Heart left ventricle (tissue), 16 donors: ENCODE measurements around the gene ZNF101. TPM values are rescaled to one million over a fixed set of nuclear protein-coding genes. Genes with fewer than 3 reads are reported as not detected.

ENCODE experiments used
- ATAC-seq, 4 donors: fragments of 200-7000 bp; cut with Tn5 transposase; one replicate each; pipeline ENCODE4 v1.9.1; 2020 to 2022; ENCODE audit warnings: moderate library complexity in 4 of 4, mild to moderate bottlenecking in 3 of 4, moderate number of reproducible peaks in 1 of 4
- DNase-seq, 5 donors: peaks; one replicate each; pipeline ENCODE4 v3.0.0-alpha.2; 2020
- H3K27ac ChIP-seq, 12 donors: fragments of 200-600 bp; sonication (generic) in 4 of 12; one replicate each; pipeline versions ENCODE4 v1.5.0 to v1.8.0; 2016 to 2022; ENCODE audit warnings: mild to moderate bottlenecking in 2 of 12
- H3K27me3 ChIP-seq, 9 donors: fragments of 200-600 bp; sonication (generic) in 2 of 9; one replicate each; pipeline versions ENCODE4 v1.5.1 to v1.8.0; 2016 to 2022; ENCODE audit warnings: mild to moderate bottlenecking in 3 of 9
- H3K36me3 ChIP-seq, 9 donors: fragments of 200-600 bp; sonication (generic) in 2 of 9; one replicate each; pipeline versions ENCODE4 v1.5.0 to v1.8.0; 2018 to 2022; ENCODE audit warnings: mild to moderate bottlenecking in 2 of 9
- H3K4me1 ChIP-seq, 12 donors: fragments of 200-600 bp; sonication (generic) in 4 of 12; one replicate each; pipeline versions ENCODE4 v1.5.0 to v1.8.0; 2016 to 2022; ENCODE audit warnings: mild to moderate bottlenecking in 3 of 12
- H3K4me3 ChIP-seq, 12 donors: fragments of 200-600 bp; sonication (generic) in 4 of 12; one replicate each; pipeline versions ENCODE4 v1.5.0 to v1.8.0; 2017 to 2022; ENCODE audit warnings: mild to moderate bottlenecking in 9 of 12, moderate library complexity in 4 of 12
- H3K9me3 ChIP-seq, 12 donors: fragments of 200-600 bp; sonication (generic) in 4 of 12; one replicate each; pipeline versions ENCODE4 v1.5.0 to v1.8.0; 2016 to 2022; ENCODE audit warnings: mild to moderate bottlenecking in 1 of 12
- CTCF ChIP-seq, 12 donors: fragments of 200-600 bp; sonication (generic) in 4 of 12; IDR thresholded peaks; one replicate each; pipeline versions ENCODE4 v1.5.0 to v1.8.0; 2018 to 2022; ENCODE audit warnings: antibody characterized with exemption in 12 of 12, mild to moderate bottlenecking in 5 of 12
- POLR2A ChIP-seq, 2 donors: fragments of 450-650 bp; IDR thresholded peaks; one replicate each; pipeline ENCODE4 v1.6.1; 2017; ENCODE audit warnings: antibody characterized with exemption in 2 of 2, mild to moderate bottlenecking in 2 of 2, moderate library complexity in 2 of 2
- WGBS, 4 donors: extraction: QIAGEN DNeasy Blood & Tissue Kit in 2 of 4; methylation state at CpG; one replicate each; pipeline versions ENCODE4 v1.1.5 to v1.1.7; 2013 to 2018; 5-methylcytosine and 5-hydroxymethylcytosine counted together
- intact Hi-C, 10 donors: fragments of 100-400 bp; cut with DNase I; formaldehyde crosslinking; loops; one replicate each; pipeline versions ENCODE4 v1.11.1 to v1.14.2; 2022
- polyA plus RNA-seq, 2 donors: library from polyadenylated mRNA; stranded (reverse); fragments of 200-250 nt; gene quantifications; one replicate each; pipeline ENCODE4 v1.2.3, GENCODE V29; 2013
- total RNA-seq, 9 donors: library from RNA; depleted of rRNA in 2 of 9; stranded (reverse); fragments of >200 nt in 2 of 9; fragmentation: NEBNext Ultra II Directional in 3 of 9; extraction: Animal tissue kit (Norgen Biotek cat#: 25700) in 3 of 9; gene quantifications; one replicate each; pipeline versions ENCODE4 v1.1.0 to v1.2.4, GENCODE V29; 2016 to 2023
- donor health status: ischemic (EF 13 %, LVEDD 7.1; RV severe dilation, severe dysfunction).
- donor health status: healthy with polysubstance abuse.
- donor health status: DM: no; HTN: yes; CAD: no.
- donor health status: DM: no; HTN: no; CAD: no.
- donor health status: ischemic (EF 25% LVEDD 6.9; RV normal size, moderate dysfunction).
- donor health status: ischemic (EF 25% LVEDD 5.7; RV mildly dilated, moderate dysfunction).
- donor health status: healthy.
- donor health status: DM: yes; HTN: yes; CAD: no.
- donor health status: ischemic (EF 35%, LVEDD 5.7; RV mildly dilated, moderate dysfunction).
- donor health status: nonischemic (EF 11% LVEDD 7.7; RV severe dilation, severe dysfunction).
- donor health status: DM: yes; HTN: yes; CAD: no.
- donor health status: PGD.
- donor health status: ischemic (EF 29% LVEDD 5.4; RV normal size, mild dysfunction).
- donor health status: nonischemic (EF 23%, LVEDD 6.1; RV moderate dilation, normal function).

The ZNF101 gene
- total and polyA plus RNA-seq, 11 donors: 1.5 to 6.8 (median 3.4) TPM

- peaks cover 0 to 24% (median 10%) of the 10 kb centered on the region in 9 donors for H3K27me3 ChIP-seq
- no peak overlapping the region for H3K27ac ChIP-seq
- intact Hi-C loops: loop anchor here in 1 of 10 donors (5.0 kb wide), 1 partner anchor 74 kb away; no protein-coding TSS in a partner anchor
- peaks cover 0 to 16% (median 10%) of the 10 kb centered on the region in 12 donors for H3K4me1 ChIP-seq
- no peak overlapping the region for H3K4me3 ChIP-seq
- peaks cover 0 to 67% (median 8%) of the 10 kb centered on the region in 9 donors for H3K36me3 ChIP-seq
- TF ChIP-seq CTCF (IDR thresholded peaks at IDR 0.05) (no peak), POLR2A (IDR thresholded peaks at IDR 0.05) (no peak)
- DNase-seq (no peak), ATAC-seq (no peak)
- no peaks in the 10 kb centered on the region for H3K9me3 ChIP-seq
- 83 to 97% (median 93%) methylated on average over 4 to 7 of the region's 7 CpGs for WGBS, 4 donors
These were observed 37.3 kb upstream of the ZNF101 start for GRCh38 chr19:19631346-19631745.

- peaks cover 0 to 81% (median 10%) of the 10 kb centered on the region in 9 donors for H3K36me3 ChIP-seq
- no peak overlapping the region for H3K27ac ChIP-seq
- DNase-seq (no peak), ATAC-seq (no peak)
- H3K9me3 ChIP-seq: no peaks in the 10 kb centered on the region
- H3K27me3 ChIP-seq: peaks cover 0 to 13% (median 7%) of the 10 kb centered on the region in 9 donors
- intact Hi-C loops: loop anchor here in 1 of 10 donors (5.0 kb wide), 1 partner anchor 75 kb away; no protein-coding TSS in a partner anchor
- no peak overlapping the region for H3K4me3 ChIP-seq
- TF ChIP-seq CTCF (IDR thresholded peaks at IDR 0.05) (no peak), POLR2A (IDR thresholded peaks at IDR 0.05) (no peak)
- peaks cover 0 to 12% (median 10%) of the 10 kb centered on the region in 12 donors for H3K4me1 ChIP-seq
- 81 to 89% (median 84%) methylated on average over 5 of the region's 5 CpGs for WGBS, 4 donors
These were observed 36.0 kb upstream of the ZNF101 start for GRCh38 chr19:19632661-19633060.

GRCh38 chr19:19633711-19634515, 34.7 kb upstream of the ZNF101 start:
- peaks cover 0 to 92% (median 10%) of the 10 kb centered on the region in 9 donors for H3K36me3 ChIP-seq
- WGBS, 4 donors: 89 to 95% (median 94%) methylated on average over 14 to 22 of the region's 22 CpGs
- no peak for ATAC-seq

More at GRCh38 chr19:19633711-19634515, 34.7 kb upstream of the ZNF101 start:
- TF ChIP-seq POLR2A (IDR thresholded peaks at IDR 0.05) (no peak), CTCF (IDR thresholded peaks at IDR 0.05) (no peak)
- no peak for DNase-seq
- no peaks in the 10 kb centered on the region for H3K4me1 ChIP-seq
- no peak overlapping the region for H3K4me3 ChIP-seq
- peaks cover 0 to under 1% (median 0%) of the 10 kb centered on the region in 9 donors for H3K27me3 ChIP-seq
- H3K9me3 ChIP-seq: no peaks in the 10 kb centered on the region
- H3K27ac ChIP-seq: no peak overlapping the region
- intact Hi-C loops: loop anchor here in 1 of 10 donors (5.0 kb wide), 1 partner anchor 77 kb away; no protein-coding TSS in a partner anchor
